A673 (cell line): ENCODE data around the gene MTCH2. TPM values are rescaled to one million over a fixed set of nuclear protein-coding genes. Genes with fewer than 3 reads are reported as not detected.
"Not testable (repeated sequence)": the region's sequence is repeated elsewhere in the genome, so short reads cannot be mapped to it uniquely, and the experiment has no call there.

ENCODE experiments used
- BruUV-seq: library from RNA; stranded (reverse); fragments of 400-500 nt; replicated peaks from 2 replicates; lab custom pipeline; 2021; lab: Mats Ljungman, UMichigan
- CTCF ChIA-PET: fragments of 300-600 bp; sonication (Branson Sonifier 250); formaldehyde crosslinking; loops from one replicate; lab custom pipeline; 2022; ENCODE audit warnings: antibody characterized with exemption; lab: Charles Lee
- POLR2A ChIA-PET: fragments of 300-600 bp; sonication (Branson Sonifier 250); formaldehyde crosslinking; loops from one replicate; lab custom pipeline; 2022; ENCODE audit warnings: antibody characterized with exemption; ENCODE audit not compliant: low non-redundant PET; lab: Charles Lee
- DNase-seq: peaks from one replicate; pipeline ENCODE4 v3.0.0-alpha.2; 2015; ENCODE audit warnings: low spot score
- H3K27ac ChIP-seq: fragments of 200-600 bp; sonication (generic); 2 replicates; pipeline ENCODE4 v1.5.1; 2016; ENCODE audit warnings: mixed run types, low read depth, mild to moderate bottlenecking, mixed read lengths, antibody characterized with exemption, low read length; ENCODE audit not compliant: poor library complexity, severe bottlenecking
- H3K27me3 ChIP-seq: fragments of 200-600 bp; sonication (generic); replicated peaks from 2 replicates; pipeline ENCODE4 v1.6.1; 2017; ENCODE audit warnings: mixed run types, low read depth, mild to moderate bottlenecking, mixed read lengths, antibody characterized with exemption, low read length; ENCODE audit not compliant: insufficient read depth, poor library complexity
- H3K36me3 ChIP-seq: fragments of 200-600 bp; sonication (generic); 2 replicates; pipeline ENCODE4 v1.6.1; 2016; ENCODE audit warnings: mixed run types, mild to moderate bottlenecking, mixed read lengths, antibody characterized with exemption, low read length; ENCODE audit not compliant: insufficient read depth, poor library complexity, severe bottlenecking
- H3K4me1 ChIP-seq: fragments of 200-600 bp; sonication (generic); 2 replicates; pipeline ENCODE4 v1.6.1; 2017; ENCODE audit warnings: mixed run types, mild to moderate bottlenecking, mixed read lengths, antibody characterized with exemption, low read length; ENCODE audit not compliant: insufficient read depth, poor library complexity, severe bottlenecking
- H3K4me3 ChIP-seq: fragments of 200-600 bp; sonication (generic); 2 replicates; pipeline ENCODE4 v1.5.1; 2016; ENCODE audit warnings: low read depth, mixed run types, mild to moderate bottlenecking, mixed read lengths, low read length; ENCODE audit not compliant: poor library complexity, severe bottlenecking
- H3K9me3 ChIP-seq: fragments of 200-600 bp; sonication (generic); 2 replicates; pipeline ENCODE4 v1.6.1; 2016; ENCODE audit warnings: mixed run types, low read depth, mild to moderate bottlenecking, mixed read lengths, antibody characterized with exemption, low read length; ENCODE audit not compliant: poor library complexity, severe bottlenecking
- EZH2 ChIP-seq: fragments of 200-600 bp; sonication (generic); IDR thresholded peaks from 2 replicates; pipeline ENCODE4 v1.6.1; 2017; ENCODE audit warnings: borderline replicate concordance, low read depth, mild to moderate bottlenecking, mixed read lengths, antibody characterized with exemption, low read length; ENCODE audit not compliant: poor library complexity, severe bottlenecking
- intact Hi-C: fragments of 100-400 bp; cut with micrococcal nuclease; formaldehyde crosslinking; loops from one replicate; pipeline ENCODE4 v1.10.0; 2022; ENCODE audit not compliant: unreplicated experiment
- total RNA-seq: library from RNA; stranded (reverse); gene quantifications from 2 replicates; pipeline ENCODE4 v1.2.3, GENCODE V29; 2021
- TF ChIP-seq, protein P1 (sequence below): fragments of 300-800, 200-600 bp; sonication (generic); conservative IDR thresholded peaks from 2 replicates; pipeline ENCODE4 v1.5.1; 2017; ENCODE audit warnings: low read depth, mild to moderate bottlenecking, antibody characterized with exemption, low read length, moderate library complexity, mixed read lengths

The MTCH2 gene
- total RNA-seq, 1 experiment from 2014 or later: 382 TPM

GRCh38 chr11:47668665-47669064 lies 26.3 kb upstream of the MTCH2 start:
- Histone ChIP-seq H3K4me1 (no peaks in the 10 kb centered on the region), H3K27me3 (no peaks in the 10 kb centered on the region), H3K36me3 (no peaks in the 10 kb centered on the region), H3K4me3 (no peak overlapping the region), H3K9me3 (no peaks in the 10 kb centered on the region), H3K27ac (no peak overlapping the region)
- intact Hi-C loops: no loop called here
- TF ChIP-seq EZH2: no peak
- TF ChIP-seq, protein P1, sequence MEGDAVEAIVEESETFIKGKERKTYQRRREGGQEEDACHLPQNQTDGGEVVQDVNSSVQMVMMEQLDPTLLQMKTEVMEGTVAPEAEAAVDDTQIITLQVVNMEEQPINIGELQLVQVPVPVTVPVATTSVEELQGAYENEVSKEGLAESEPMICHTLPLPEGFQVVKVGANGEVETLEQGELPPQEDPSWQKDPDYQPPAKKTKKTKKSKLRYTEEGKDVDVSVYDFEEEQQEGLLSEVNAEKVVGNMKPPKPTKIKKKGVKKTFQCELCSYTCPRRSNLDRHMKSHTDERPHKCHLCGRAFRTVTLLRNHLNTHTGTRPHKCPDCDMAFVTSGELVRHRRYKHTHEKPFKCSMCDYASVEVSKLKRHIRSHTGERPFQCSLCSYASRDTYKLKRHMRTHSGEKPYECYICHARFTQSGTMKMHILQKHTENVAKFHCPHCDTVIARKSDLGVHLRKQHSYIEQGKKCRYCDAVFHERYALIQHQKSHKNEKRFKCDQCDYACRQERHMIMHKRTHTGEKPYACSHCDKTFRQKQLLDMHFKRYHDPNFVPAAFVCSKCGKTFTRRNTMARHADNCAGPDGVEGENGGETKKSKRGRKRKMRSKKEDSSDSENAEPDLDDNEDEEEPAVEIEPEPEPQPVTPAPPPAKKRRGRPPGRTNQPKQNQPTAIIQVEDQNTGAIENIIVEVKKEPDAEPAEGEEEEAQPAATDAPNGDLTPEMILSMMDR: no peak
- BruUV-seq: no TSS peak
- DNase-seq: no peak
- CTCF ChIA-PET: no interaction called here
- POLR2A ChIA-PET: no interaction called here

- Histone ChIP-seq H3K9me3 (no peaks in the 10 kb centered on the region), H3K4me1 (peaks cover 5% of the 10 kb centered on the region), H3K36me3 (no peaks in the 10 kb centered on the region), H3K27ac (no peak overlapping the region), H3K4me3 (no peak overlapping the region), H3K27me3 (no peaks in the 10 kb centered on the region)
- TF ChIP-seq EZH2: no peak
- TF ChIP-seq, protein P1: no peak
- intact Hi-C loops: no loop called here
- CTCF ChIA-PET: no interaction called here
- BruUV-seq: no TSS peak
- POLR2A ChIA-PET: no interaction called here
- no peak for DNase-seq
Observed at GRCh38 chr11:47667555-47667954, 25.2 kb upstream of the MTCH2 start.

DNA sequence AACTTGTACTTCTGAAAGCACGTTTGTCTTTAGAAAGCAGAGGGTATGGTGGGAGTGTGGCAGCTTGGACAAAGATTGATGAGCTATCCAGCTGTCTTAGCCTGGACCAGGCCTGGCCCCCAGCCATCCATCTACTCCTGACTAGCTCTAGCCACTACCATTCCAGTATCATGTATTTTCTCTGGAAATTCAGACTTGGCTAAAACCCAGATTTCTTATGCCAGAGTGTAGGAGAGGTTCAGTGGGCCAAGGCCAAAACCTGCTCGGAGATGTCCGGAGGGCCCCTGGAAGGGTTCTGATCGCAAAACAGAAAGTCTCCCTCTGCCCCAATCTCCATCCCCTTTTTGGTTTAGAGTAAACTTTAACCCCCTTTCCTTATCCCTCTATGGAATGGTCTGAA lies 24.8 kb upstream of the MTCH2 start:
- Histone ChIP-seq H3K4me1 (peaks cover 5% of the 10 kb centered on the region), H3K36me3 (no peaks in the 10 kb centered on the region), H3K4me3 (no peak overlapping the region), H3K27me3 (no peaks in the 10 kb centered on the region), H3K27ac (no peak overlapping the region), H3K9me3 (no peaks in the 10 kb centered on the region)
- CTCF ChIA-PET: no interaction called here
- DNase-seq: no peak
- intact Hi-C loops: no loop called here
- no TSS peak for BruUV-seq
- POLR2A ChIA-PET: no interaction called here
- TF ChIP-seq EZH2: no peak
- TF ChIP-seq, protein P1: no peak

DNA sequence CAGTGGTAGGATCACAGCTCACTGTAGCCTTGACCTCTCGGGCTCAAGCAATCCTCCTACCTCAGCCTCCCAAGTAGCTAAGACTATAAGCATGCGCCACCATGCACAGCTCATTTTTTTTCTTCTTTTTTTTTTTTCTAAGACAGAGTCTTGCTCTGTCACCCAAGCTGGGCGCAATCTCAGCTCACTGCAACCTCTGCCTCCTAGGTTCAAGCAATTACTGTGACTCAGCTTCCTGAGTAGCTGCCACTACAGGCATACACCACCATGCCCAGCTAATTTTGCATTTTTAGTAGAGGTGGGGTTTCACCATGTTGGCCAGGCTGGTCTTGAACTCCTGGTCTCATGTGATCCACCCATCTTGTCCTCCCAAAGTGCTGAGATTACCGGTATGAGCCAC lies 22.6 kb upstream of the MTCH2 start:
- POLR2A ChIA-PET: interaction anchor here (0.6 kb wide), 1 partner anchor 26 kb away, joined by 3 read pairs; no protein-coding TSS in a partner anchor
- H3K27ac ChIP-seq, H3K36me3 ChIP-seq, intact Hi-C loops, CTCF ChIA-PET, H3K27me3 ChIP-seq, H3K4me1 ChIP-seq, H3K4me3 ChIP-seq, H3K9me3 ChIP-seq, BruUV-seq: not testable (repeated sequence)
- DNase-seq: peak; percentile 65
